ENCODE results near the gene OOSP4A. TPM values are rescaled to one million over a fixed set of nuclear protein-coding genes. Genes with fewer than 3 reads are reported as not detected.

OOSP4A gene
- total and polyA plus RNA-seq, 10 of the 15 experiments (the other 5 are each of a cell fraction or from before 2014, with no cell fraction given) = not detected

DNA sequence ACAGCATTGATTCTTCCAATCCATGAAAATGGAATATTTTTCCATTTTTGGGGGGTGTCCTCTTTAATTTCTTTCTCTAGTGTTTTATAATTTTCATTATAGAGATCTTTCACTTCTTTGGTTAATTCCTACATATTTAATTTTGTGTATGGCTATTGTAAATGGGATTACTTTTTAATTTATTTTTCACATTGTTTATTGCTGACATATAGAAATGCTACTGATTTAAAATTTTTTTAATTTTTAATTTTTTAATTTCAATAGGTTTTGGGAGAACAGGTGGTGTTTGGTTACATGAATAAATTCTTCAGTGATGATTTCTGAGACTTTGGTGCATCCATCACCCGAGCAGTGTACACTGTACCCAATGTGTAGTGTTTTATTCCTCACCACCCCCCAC lies 26.6 kb downstream of the OOSP4A start:
- ChIA-PET CTCF (no interaction called here), POLR2A (no interaction called here), SMC1A (ENCODE audit: uncharacterized antibody, unreplicated experiment) (no interaction called here), RAD21 (ENCODE audit: unreplicated experiment) (no interaction called here)
- Histone ChIP-seq H3K4me3 (no peak overlapping the region), H3K9me3 (replicated peaks; ENCODE audit: control insufficient read depth, insufficient read depth, low read length) (no peaks in the 10 kb centered on the region), H3K27me3 (replicated peaks in 1 of 2; ENCODE audit: control insufficient read depth in 2 of 2, insufficient read depth in 2 of 2, low read length in 1 of 2) (no peaks in the 10 kb centered on the region), H3K4me1 (ENCODE audit: control insufficient read depth, insufficient read depth, low read length) (no peaks in the 10 kb centered on the region), H3K79me2 (ENCODE audit: control insufficient read depth, insufficient read depth, low read length) (no peaks in the 10 kb centered on the region), H3K27ac (ENCODE audit: control insufficient read depth, insufficient read depth) (no peak overlapping the region), H2AFZ (ENCODE audit: control insufficient read depth, low read depth, low read length) (no peak overlapping the region), H3K9ac (ENCODE audit: control insufficient read depth, insufficient read depth, low read length) (no peak overlapping the region), H3K36me3 (ENCODE audit: control insufficient read depth in 2 of 2, insufficient read depth in 2 of 2, low read length in 1 of 2) (no peaks in the 10 kb centered on the region), H3K4me2 (ENCODE audit: control insufficient read depth, insufficient read depth) (no peak overlapping the region), H4K20me1 (ENCODE audit: control insufficient read depth, insufficient read depth) (no peaks in the 10 kb centered on the region)
- FAIRE-seq (no peak), DNase-seq (ENCODE audit: low read depth, low spot score) (no peak), ATAC-seq (no peak)
- intact Hi-C loops (cut with micrococcal nuclease; ENCODE audit: unreplicated experiment) (no loop called here), in situ Hi-C loops (cut with MboI) (no loop called here)
- no TSS peak for BruUV-seq (replicated peaks)
- TF ChIP-seq GABPA (IDR thresholded peaks at IDR 0.05; ENCODE audit: low read depth) (no peak), RBBP5 (conservative IDR thresholded peaks at IDR 0.05) (no peak), PAX8 (IDR thresholded peaks at IDR 0.05) (no peak), HDAC2 (IDR thresholded peaks at IDR 0.05) (no peak), DPF2 (IDR thresholded peaks at IDR 0.05) (no peak), BRCA1 (IDR thresholded peaks at IDR 0.05; ENCODE audit: low read depth, low read length) (no peak), TAF1 (IDR thresholded peaks at IDR 0.05; ENCODE audit: borderline replicate concordance, low read depth, low read length) (no peak)
- WGBS (ENCODE audit: insufficient coverage, insufficient replicate concordance, low lambda C conversion rate, missing lambda C conversion rate) = 0% methylated on average over 1 of the region's 1 CpG

DNA sequence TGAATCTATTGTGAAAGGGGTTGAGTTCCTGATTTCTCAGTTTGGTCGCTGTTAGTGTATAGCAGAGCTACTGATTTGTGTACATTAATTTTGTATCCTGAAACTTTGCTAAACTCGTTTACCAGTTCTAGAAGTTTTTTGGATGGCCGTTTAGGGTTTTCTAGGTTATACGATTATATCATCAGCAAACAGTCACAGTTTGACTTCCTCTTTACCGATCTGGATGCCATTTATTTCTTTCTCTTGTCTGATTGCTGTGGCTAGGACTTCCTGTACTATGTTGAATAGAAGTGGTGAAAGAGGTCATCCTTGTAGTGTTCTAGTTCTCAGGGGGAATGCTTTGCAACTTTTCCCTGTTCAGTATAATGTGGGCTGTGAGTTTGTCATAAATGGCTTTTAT lies 28.6 kb downstream of the OOSP4A start:
- ChIA-PET SMC1A (ENCODE audit: uncharacterized antibody, unreplicated experiment) (no interaction called here), POLR2A (no interaction called here), CTCF (no interaction called here), RAD21 (ENCODE audit: unreplicated experiment) (no interaction called here)
- Histone ChIP-seq H3K79me2 (ENCODE audit: control insufficient read depth, insufficient read depth, low read length) (no peaks in the 10 kb centered on the region), H3K27ac (ENCODE audit: control insufficient read depth, insufficient read depth) (no peak overlapping the region), H2AFZ (ENCODE audit: control insufficient read depth, low read depth, low read length) (no peak overlapping the region), H3K9me3 (replicated peaks; ENCODE audit: control insufficient read depth, insufficient read depth, low read length) (no peaks in the 10 kb centered on the region), H4K20me1 (ENCODE audit: control insufficient read depth, insufficient read depth) (no peaks in the 10 kb centered on the region), H3K4me2 (ENCODE audit: control insufficient read depth, insufficient read depth) (no peak overlapping the region), H3K4me3 (no peak overlapping the region), H3K36me3 (ENCODE audit: control insufficient read depth in 2 of 2, insufficient read depth in 2 of 2, low read length in 1 of 2) (no peaks in the 10 kb centered on the region), H3K9ac (ENCODE audit: control insufficient read depth, insufficient read depth, low read length) (no peak overlapping the region), H3K4me1 (ENCODE audit: control insufficient read depth, insufficient read depth, low read length) (no peaks in the 10 kb centered on the region), H3K27me3 (replicated peaks in 1 of 2; ENCODE audit: control insufficient read depth in 2 of 2, insufficient read depth in 2 of 2, low read length in 1 of 2) (no peaks in the 10 kb centered on the region)
- ATAC-seq (no peak), DNase-seq (ENCODE audit: low read depth, low spot score) (no peak), FAIRE-seq (no peak)
- in situ Hi-C loops (cut with MboI) (no loop called here), intact Hi-C loops (cut with micrococcal nuclease; ENCODE audit: unreplicated experiment) (no loop called here)
- 0% methylated on average over 5 of the region's 5 CpGs for WGBS (ENCODE audit: insufficient coverage, insufficient replicate concordance, low lambda C conversion rate, missing lambda C conversion rate)
- TF ChIP-seq, protein P1, sequence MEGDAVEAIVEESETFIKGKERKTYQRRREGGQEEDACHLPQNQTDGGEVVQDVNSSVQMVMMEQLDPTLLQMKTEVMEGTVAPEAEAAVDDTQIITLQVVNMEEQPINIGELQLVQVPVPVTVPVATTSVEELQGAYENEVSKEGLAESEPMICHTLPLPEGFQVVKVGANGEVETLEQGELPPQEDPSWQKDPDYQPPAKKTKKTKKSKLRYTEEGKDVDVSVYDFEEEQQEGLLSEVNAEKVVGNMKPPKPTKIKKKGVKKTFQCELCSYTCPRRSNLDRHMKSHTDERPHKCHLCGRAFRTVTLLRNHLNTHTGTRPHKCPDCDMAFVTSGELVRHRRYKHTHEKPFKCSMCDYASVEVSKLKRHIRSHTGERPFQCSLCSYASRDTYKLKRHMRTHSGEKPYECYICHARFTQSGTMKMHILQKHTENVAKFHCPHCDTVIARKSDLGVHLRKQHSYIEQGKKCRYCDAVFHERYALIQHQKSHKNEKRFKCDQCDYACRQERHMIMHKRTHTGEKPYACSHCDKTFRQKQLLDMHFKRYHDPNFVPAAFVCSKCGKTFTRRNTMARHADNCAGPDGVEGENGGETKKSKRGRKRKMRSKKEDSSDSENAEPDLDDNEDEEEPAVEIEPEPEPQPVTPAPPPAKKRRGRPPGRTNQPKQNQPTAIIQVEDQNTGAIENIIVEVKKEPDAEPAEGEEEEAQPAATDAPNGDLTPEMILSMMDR (IDR thresholded peaks at IDR 0.05 in 2 of 3, conservative IDR thresholded peaks at IDR 0.05 in 1 of 3; ENCODE audit: control insufficient read depth in 2 of 3, extremely low read depth in 1 of 3, insufficient read depth in 1 of 3, low read depth in 3 of 3, low read length in 3 of 3) = no peak
- TF ChIP-seq IKZF1 (conservative IDR thresholded peaks at IDR 0.05) (no peak), TCF7 (IDR thresholded peaks at IDR 0.05; ENCODE audit: borderline replicate concordance) (no peak), NR2F1 (conservative IDR thresholded peaks at IDR 0.05) (no peak), ZNF274 (IDR thresholded peaks at IDR 0.05; ENCODE audit: insufficient read depth, insufficient read length) (no peak), EP300 (IDR thresholded peaks at IDR 0.05; ENCODE audit: borderline replicate concordance in 1 of 2, control insufficient read depth in 1 of 2, low read depth in 2 of 2, low read length in 2 of 2) (no peak), SUZ12 (IDR thresholded peaks at IDR 0.05; ENCODE audit: unreplicated experiment) (no peak), JUNB (IDR thresholded peaks at IDR 0.05) (no peak), SMAD5 (IDR thresholded peaks at IDR 0.05; ENCODE audit: low read depth) (no peak), RB1 (IDR thresholded peaks at IDR 0.05; ENCODE audit: borderline replicate concordance) (no peak), CHD4 (IDR thresholded peaks at IDR 0.05) (no peak), NR2C2 (IDR thresholded peaks at IDR 0.05; ENCODE audit: borderline replicate concordance, control insufficient read depth, insufficient read length, low read depth) (no peak), RCOR1 (conservative IDR thresholded peaks at IDR 0.05; ENCODE audit: low read depth, low read length) (no peak), MXI1 (IDR thresholded peaks at IDR 0.05; ENCODE audit: low read depth, low read length) (no peak)
- BruUV-seq (replicated peaks) = no TSS peak

All from GM12878 (cell line).